ENCODE results near the gene STAT3. TPM values are rescaled to one million over a fixed set of nuclear protein-coding genes. Genes with fewer than 3 reads are reported as not detected.
A peak's percentile ranks its signal among the peaks of the same experiment; 100 is the strongest.

The STAT3 gene
- total and polyA plus RNA-seq, 9 of the 15 experiments (the other 6 are each of a cell fraction or from before 2014, with no cell fraction given), result 90.0 to 179 (median 114) TPM

- TF ChIP-seq PHF21A (IDR thresholded peaks at IDR 0.05; ENCODE audit: borderline replicate concordance, low read depth), result no peak
- TF ChIP-seq ESRRB (CRISPR knock-in tag; IDR thresholded peaks at IDR 0.05; ENCODE audit: borderline replicate concordance), result no peak
- TF ChIP-seq BCOR (IDR thresholded peaks at IDR 0.05), result no peak
- TF ChIP-seq ZNF696 (CRISPR knock-in tag; conservative IDR thresholded peaks at IDR 0.05), result no peak
- TF ChIP-seq TEAD1 (CRISPR knock-in tag; IDR thresholded peaks at IDR 0.05), result no peak
- no peak for TF ChIP-seq GATAD2B (IDR thresholded peaks at IDR 0.05; ENCODE audit: borderline replicate concordance)
- TF ChIP-seq ATF7 (IDR thresholded peaks at IDR 0.05), result no peak
- no peak for TF ChIP-seq SREBF2 (CRISPR knock-in tag; IDR thresholded peaks at IDR 0.05)
- TF ChIP-seq ZNF280A (IDR thresholded peaks at IDR 0.05; ENCODE audit: low read depth, partially characterized antibody), result no peak
- no peak for TF ChIP-seq HDAC8 (tag; IDR thresholded peaks at IDR 0.05)
- TF ChIP-seq IRF2 (CRISPR knock-in tag; IDR thresholded peaks at IDR 0.05), result no peak
- no peak for TF ChIP-seq SRSF3 (IDR thresholded peaks at IDR 0.05; ENCODE audit: insufficient read depth, low read length)
- no peak for TF ChIP-seq ZBTB49 (CRISPR knock-in tag; IDR thresholded peaks at IDR 0.05; ENCODE audit: borderline replicate concordance)
- no peak for TF ChIP-seq TBL1XR1 (IDR thresholded peaks at IDR 0.05; ENCODE audit: low read length in 2 of 2)
- TF ChIP-seq ZNF707 (CRISPR knock-in tag; conservative IDR thresholded peaks at IDR 0.05), result no peak
- CTCF ChIA-PET (ENCODE audit: low intra/inter-chr PET ratio), result no interaction called here
- FAIRE-seq (peak; percentile 35), DNase-seq (ENCODE audit: extremely low read depth in 1 of 4, low spot score in 3 of 4) (no peak), ATAC-seq (no peak)
- H3K9me1 ChIP-seq (ENCODE audit: control insufficient read depth, insufficient read depth, low read length), result peaks cover 3% of the 10 kb centered on the region
- no peaks in the 10 kb centered on the region for H3K27me3 ChIP-seq (ENCODE audit: control insufficient read depth in 2 of 2, insufficient read depth in 2 of 2, low read length in 2 of 2)
- no peak overlapping the region for H3K27ac ChIP-seq (ENCODE audit: extremely low read depth, low read depth, low read length)
- H3K4me1 ChIP-seq (replicated peaks in 1 of 2; ENCODE audit: control insufficient read depth in 2 of 2, insufficient read depth in 2 of 2, low read length in 2 of 2), result no peaks in the 10 kb centered on the region; a peak in 1 of 5 replicates
- 93% methylated on average over 13 of the region's 13 CpGs for WGBS (ENCODE audit: insufficient coverage, low coverage, missing lambda C conversion rate)
- intact Hi-C loops (cut with micrococcal nuclease) (no loop called here), in situ Hi-C loops (cut with MboI) (no loop called here)
- peaks cover 13% of the 10 kb centered on the region; the same call in 2 of the 3 replicates for H3K79me2 ChIP-seq (ENCODE audit: control insufficient read depth, insufficient read depth, low read length)
- H2AFZ ChIP-seq (ENCODE audit: low read depth, low read length), result no peak overlapping the region
- POLR2A ChIA-PET, result no interaction called here
- H3K9ac ChIP-seq (ENCODE audit: insufficient read depth in 1 of 2, low read depth in 2 of 2, low read length in 2 of 2), result no peak overlapping the region
- BruUV-seq (replicated peaks), result no TSS peak
- no peak overlapping the region for H3K4me3 ChIP-seq
- H3K4me2 ChIP-seq (ENCODE audit: insufficient read depth, low read length), result no peak overlapping the region
- no peaks in the 10 kb centered on the region for H4K20me1 ChIP-seq (replicated peaks; ENCODE audit: control insufficient read depth, insufficient read depth, low read length)
- H3K9me3 ChIP-seq (replicated peaks; ENCODE audit: control insufficient read depth, insufficient read depth, low read depth, low read length), result no peaks in the 10 kb centered on the region
- H3K36me3 ChIP-seq (ENCODE audit: control insufficient read depth, insufficient read depth, low read length), result peaks cover 66% of the 10 kb centered on the region
These were observed 42.7 kb downstream of the STAT3 start for GRCh38 chr17:42345396-42346073.
